H1 (cell line): ENCODE measurements around the gene LPCAT1. TPM values are rescaled to one million over a fixed set of nuclear protein-coding genes. Genes with fewer than 3 reads are reported as not detected.
A peak's percentile ranks its signal among the peaks of the same experiment; 100 is the strongest.

ENCODE experiments used
- CTCF ChIA-PET: fragments of 300-600 bp; sonication (Branson Sonifier 250); formaldehyde crosslinking; loops from one replicate; lab custom pipeline; 2021; ENCODE audit not compliant: partially characterized antibody; lab: Charles Lee
- POLR2A ChIA-PET: fragments of 300-600 bp; sonication (Branson Sonifier 250); formaldehyde crosslinking; loops from one replicate; lab custom pipeline; 2021; ENCODE audit warnings: inconsistent platforms; ENCODE audit not compliant: partially characterized antibody; lab: Charles Lee
- DNase-seq, 2 experiments: peaks; one replicate each; pipeline versions ENCODE4 v3.0.0 to v3.0.0-alpha.2; 2010 to 2022; ENCODE audit warnings: low spot score in 2 of 2, low read depth in 1 of 2, mixed read lengths in 1 of 2
- FAIRE-seq: peaks from 2 replicates; lab custom pipeline; 2011; peaks lifted over from hg19 to GRCh38; lab: Jason Lieb, UNC
- H2AFZ ChIP-seq: 2 replicates; pipeline ENCODE4 v1.8.1; 2012; ENCODE audit warnings: low read length, inconsistent platforms
- H2AK5ac ChIP-seq: 2 replicates; pipeline ENCODE4 v1.6.1; 2013; ENCODE audit warnings: low read depth, low read length
- H2BK120ac ChIP-seq: replicated peaks from 2 replicates; pipeline ENCODE3; 2013; ENCODE audit warnings: low read depth, low read length, inconsistent platforms
- H2BK12ac ChIP-seq: 2 replicates; pipeline ENCODE4 v1.6.1; 2013; ENCODE audit warnings: low read depth, low read length
- H2BK15ac ChIP-seq: 2 replicates; pipeline ENCODE4 v1.6.1; 2013; ENCODE audit warnings: low read length
- H2BK20ac ChIP-seq: 2 replicates; pipeline ENCODE4 v1.6.1; 2013; ENCODE audit warnings: low read length
- H2BK5ac ChIP-seq: 2 replicates; pipeline ENCODE4 v1.6.1; 2013; ENCODE audit warnings: low read depth, low read length
- H3K14ac ChIP-seq: 2 replicates; pipeline ENCODE4 v1.6.1; 2013; ENCODE audit warnings: inconsistent platforms; ENCODE audit not compliant: insufficient read length
- H3K18ac ChIP-seq: 2 replicates; pipeline ENCODE4 v1.6.1; 2013; ENCODE audit warnings: low read length; ENCODE audit errors: extremely low read depth
- H3K23ac ChIP-seq: 2 replicates; pipeline ENCODE4 v1.6.1; 2013; ENCODE audit warnings: inconsistent platforms; ENCODE audit not compliant: insufficient read length
- H3K23me2 ChIP-seq: 2 replicates; pipeline ENCODE4 v1.6.1; 2013; ENCODE audit warnings: low read depth, low read length
- H3K27ac ChIP-seq: 2 replicates; pipeline ENCODE4 v1.6.1; 2011; ENCODE audit warnings: low read depth, low read length, inconsistent platforms
- H3K27me3 ChIP-seq, 4 experiments: replicated peaks in 1 of 4; 1 replicate in 1 of 4; 2 replicates in 3 of 4; pipeline versions ENCODE4 v1.6.1 to v1.8.1; 2011 to 2013; ENCODE audit warnings: low read length in 3 of 4, mild to moderate bottlenecking in 3 of 4, inconsistent platforms in 2 of 4, mixed read lengths in 2 of 4, moderate library complexity in 1 of 4; ENCODE audit not compliant: control insufficient read depth in 3 of 4, insufficient read depth in 3 of 4; ENCODE audit errors: extremely low read depth in 1 of 4
- H3K36me3 ChIP-seq, 4 experiments: 2 replicates each; pipeline versions ENCODE4 v1.6.1 to v1.8.1; 2011 to 2013; ENCODE audit warnings: mild to moderate bottlenecking in 4 of 4, low read length in 3 of 4, moderate library complexity in 2 of 4, control low read depth in 1 of 4, inconsistent platforms in 1 of 4; ENCODE audit not compliant: insufficient read depth in 4 of 4, control insufficient read depth in 2 of 4
- H3K4ac ChIP-seq: replicated peaks from 2 replicates; pipeline ENCODE3; 2013; ENCODE audit warnings: low read length, low read depth, mixed read lengths, inconsistent platforms; ENCODE audit not compliant: insufficient read length
- H3K4me1 ChIP-seq, 4 experiments: replicated peaks in 1 of 4; 1 replicate in 1 of 4; 2 replicates in 3 of 4; pipeline versions ENCODE4 v1.6.1 to v1.8.1; 2011 to 2013; ENCODE audit warnings: low read length in 3 of 4, inconsistent platforms in 2 of 4, mixed read lengths in 1 of 4; ENCODE audit not compliant: insufficient read depth in 4 of 4, control insufficient read depth in 3 of 4
- H3K4me2 ChIP-seq, 2 experiments: 2 replicates each; pipeline versions ENCODE4 v1.6.1 to v1.8.1; 2011 to 2013; ENCODE audit warnings: low read depth in 2 of 2, low read length in 2 of 2, control low read depth in 1 of 2, inconsistent platforms in 1 of 2, mild to moderate bottlenecking in 1 of 2; ENCODE audit not compliant: insufficient read depth in 1 of 2
- H3K4me3 ChIP-seq, 4 experiments: fragments of 200-600, 300-600 bp in 1 of 4; sonication (generic), shearing (Covaris generic), sonication (Bioruptor Twin) in 1 of 4; 2 replicates each; pipeline versions ENCODE4 v1.5.1 to v1.8.1; 2011 to 2016; ENCODE audit warnings: low read length in 4 of 4, low read depth in 3 of 4, control low read depth in 2 of 4, inconsistent platforms in 2 of 4, mild to moderate bottlenecking in 2 of 4, mixed read lengths in 1 of 4, moderate library complexity in 1 of 4; ENCODE audit not compliant: insufficient read depth in 2 of 4; ENCODE audit errors: extremely low read depth in 1 of 4
- H3K56ac ChIP-seq: replicated peaks from 2 replicates; pipeline ENCODE3; 2013; ENCODE audit warnings: low read depth, mild to moderate bottlenecking, mixed read lengths, low read length, inconsistent platforms; ENCODE audit not compliant: insufficient read length
- H3K79me1 ChIP-seq: 2 replicates; pipeline ENCODE4 v1.6.1; 2013; ENCODE audit warnings: low read depth, low read length, control low read depth
- H3K79me2 ChIP-seq, 2 experiments: 2 replicates each; pipeline versions ENCODE4 v1.6.1 to v1.8.1; 2012 to 2013; ENCODE audit warnings: low read length in 2 of 2, mild to moderate bottlenecking in 2 of 2, inconsistent platforms in 1 of 2; ENCODE audit not compliant: insufficient read depth in 2 of 2, control insufficient read depth in 1 of 2
- H3K9ac ChIP-seq, 4 experiments: replicated peaks in 1 of 4; 1 replicate in 1 of 4; 2 replicates in 3 of 4; pipeline versions ENCODE4 v1.6.1 to v1.8.1; 2011 to 2013; ENCODE audit warnings: low read depth in 3 of 4, low read length in 3 of 4, control low read depth in 2 of 4, mild to moderate bottlenecking in 2 of 4, moderate library complexity in 2 of 4, inconsistent platforms in 1 of 4; ENCODE audit errors: extremely low read depth in 1 of 4
- H3K9me3 ChIP-seq, 2 experiments: 2 replicates each; pipeline versions ENCODE4 v1.6.1 to v1.8.1; 2012 to 2013; ENCODE audit warnings: mild to moderate bottlenecking in 2 of 2, moderate library complexity in 2 of 2, control low read depth in 1 of 2, inconsistent platforms in 1 of 2, low read depth in 1 of 2, low read length in 1 of 2, mixed read lengths in 1 of 2; ENCODE audit not compliant: insufficient read depth in 2 of 2
- H4K20me1 ChIP-seq, 2 experiments: replicated peaks in 1 of 2; 2 replicates each; pipeline versions ENCODE3 to v1.8.1; 2011 to 2013; ENCODE audit warnings: inconsistent platforms in 2 of 2, low read length in 2 of 2, mild to moderate bottlenecking in 1 of 2; ENCODE audit not compliant: insufficient read depth in 2 of 2, control insufficient read depth in 1 of 2
- H4K5ac ChIP-seq: 2 replicates; pipeline ENCODE4 v1.6.1; 2013; ENCODE audit warnings: low read length, low read depth, mixed read lengths, inconsistent platforms; ENCODE audit not compliant: insufficient read length
- H4K8ac ChIP-seq: 2 replicates; pipeline ENCODE4 v1.8.0; 2013; ENCODE audit warnings: mild to moderate bottlenecking, moderate library complexity, low read length, inconsistent platforms; ENCODE audit not compliant: insufficient read depth; ENCODE audit errors: extremely low read depth
- H4K91ac ChIP-seq: replicated peaks from 2 replicates; pipeline ENCODE3; 2013; ENCODE audit warnings: low read length, mixed read lengths, inconsistent platforms; ENCODE audit not compliant: insufficient read length
- TEAD4 ChIP-seq: IDR thresholded peaks from 2 replicates; pipeline ENCODE4 v1.6.1; 2012; ENCODE audit warnings: low read depth, low read length, inconsistent platforms, mixed read lengths
- WGBS, 2 experiments: shearing (Covaris generic) in 1 of 2; methylation state at CpG; one replicate each; pipeline versions ENCODE4 v1.1.6 to v1.1.7; 2013 to 2015; ENCODE audit warnings: low lambda C conversion rate in 2 of 2, mixed read lengths in 2 of 2, inconsistent platforms in 1 of 2, low coverage in 1 of 2, missing lambda C conversion rate in 1 of 2; ENCODE audit not compliant: insufficient replicate concordance in 2 of 2, insufficient coverage in 1 of 2, insufficient read length in 1 of 2; ENCODE audit errors: extremely low coverage in 1 of 2, missing lambda C conversion rate in 1 of 2; 5-methylcytosine and 5-hydroxymethylcytosine counted together
- polyA plus RNA-seq, 7 experiments: library from polyadenylated mRNA; depleted of rRNA in 3 of 7; stranded (reverse) in 5 of 7; unstranded in 2 of 7; fragments of >200 nt in 5 of 7; fragments of 200-250 nt in 2 of 7; gene quantifications; 1 replicate in 5 of 7; 2 replicates in 1 of 7; 4 replicates in 1 of 7; pipeline versions ENCODE4 v1.2.1 to v1.2.3, GENCODE V29; 2011 to 2013; ENCODE audit warnings: missing spikeins in 2 of 7, mixed read lengths in 2 of 7
- total RNA-seq: library from RNA; stranded (reverse); fragmentation: NEBNext Ultra II Directional; extraction: Animal tissue kit (Norgen Biotek cat#: 25700); gene quantifications from 2 replicates; pipeline ENCODE4 v1.2.1, GENCODE V29; 2021

LPCAT1 gene
- total and polyA plus RNA-seq, 2 of the 8 experiments (the other 6 are each of a cell fraction or from before 2014, with no cell fraction given), result 107 to 260 TPM

DNA sequence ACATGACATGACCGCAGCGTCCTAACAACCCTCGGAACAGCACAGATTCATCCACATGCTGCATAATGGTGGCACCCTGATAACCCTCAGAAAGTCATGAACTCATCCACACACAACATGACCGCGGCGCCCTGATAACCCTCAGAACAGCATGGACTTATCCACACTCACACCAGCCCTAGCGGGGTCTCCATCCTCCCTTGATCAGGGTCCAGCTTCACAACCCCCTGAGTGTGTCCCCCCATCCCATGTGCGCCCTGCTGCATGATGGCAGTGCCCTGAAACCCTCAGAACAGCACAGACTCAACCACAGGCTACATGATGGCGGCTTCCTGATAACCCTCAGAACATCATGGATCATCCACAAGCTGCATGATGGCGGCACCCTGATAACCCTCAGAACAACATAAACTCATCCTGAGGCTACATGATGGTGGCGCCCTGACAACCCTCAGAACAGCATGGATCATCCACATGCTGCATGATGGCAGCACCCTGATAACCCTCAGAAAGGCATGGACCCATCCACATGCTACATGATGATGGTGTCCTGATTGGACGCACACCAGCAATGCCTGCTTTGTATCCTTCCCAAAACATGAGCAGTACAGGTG is 106.8 kb downstream of the LPCAT1 start:
- Histone ChIP-seq H4K20me1 (peaks cover 0 to 8% of the 10 kb centered on the region in 2 experiments), H2BK120ac (no peak overlapping the region), H2BK15ac (no peak overlapping the region), H3K14ac (no peak overlapping the region), H3K4me1 (peaks cover 0 to 14% (median 8%) of the 10 kb centered on the region in 4 experiments; a peak in 5 of 7 replicates), H3K9me3 (peaks cover 3 to 7% of the 10 kb centered on the region in 2 experiments; a peak in 2 of 4 replicates), H3K4me3 (no peak overlapping the region), H3K9ac (no peak overlapping the region), H3K18ac (no peak overlapping the region), H2BK20ac (peak overlapping the region; percentile 61; the same call in 1 of the 2 replicates), H3K4me2 (no peak overlapping the region), H2BK5ac (no peak overlapping the region), H4K8ac (no peak overlapping the region), H3K27me3 (no peaks in the 10 kb centered on the region), H3K79me1 (no peaks in the 10 kb centered on the region), H4K5ac (no peak overlapping the region), H3K23me2 (peaks cover 10% of the 10 kb centered on the region; the same call in 1 of the 2 replicates), H4K91ac (no peak overlapping the region), H3K79me2 (no peaks in the 10 kb centered on the region), H2AFZ (no peak overlapping the region), H2BK12ac (no peak overlapping the region), H3K23ac (no peak overlapping the region), H3K36me3 (no peaks in the 10 kb centered on the region), H3K27ac (no peak overlapping the region), H2AK5ac (0 out of 2 replicates have a peak overlapping the region, but pooled peaks have one; percentile 53), H3K4ac (no peak overlapping the region), H3K56ac (no peak overlapping the region)
- DNase-seq (no peak), FAIRE-seq (no peak)
- ChIA-PET POLR2A (no interaction called here), CTCF (interaction anchor here (0.6 to 1.0 kb wide), 3 partner anchors 8 to 685 kb away, joined by 3 to 4 read pairs (median 3); no protein-coding TSS in a partner anchor)
- WGBS, 2 experiments, result 89% methylated on average over 12 of the region's 12 CpGs; no CpG with 5 or more reads in 1 of the 2 experiments
- no peak for TF ChIP-seq TEAD4
